Activated T-cell treated with anti-CD3 and anti-CD28 coated beads for 4 hours (primary cell): ENCODE results near the gene RERE.
A peak's percentile ranks its signal among the peaks of the same experiment; 100 is the strongest.

Experiments
- DNase-seq: peaks from one replicate; pipeline ENCODE4 v3.0.0-alpha.2; 2020

RERE gene

GRCh38 chr1:8663090-8663802, 154.2 kb downstream of the RERE start:
- DNase-seq = no peak

- no peak for DNase-seq
These were observed 154.9 kb downstream of the RERE start for GRCh38 chr1:8662380-8663072.

GRCh38 chr1:8661185-8662110, 156.0 kb downstream of the RERE start:
- DNase-seq = peak; percentile 19

DNA sequence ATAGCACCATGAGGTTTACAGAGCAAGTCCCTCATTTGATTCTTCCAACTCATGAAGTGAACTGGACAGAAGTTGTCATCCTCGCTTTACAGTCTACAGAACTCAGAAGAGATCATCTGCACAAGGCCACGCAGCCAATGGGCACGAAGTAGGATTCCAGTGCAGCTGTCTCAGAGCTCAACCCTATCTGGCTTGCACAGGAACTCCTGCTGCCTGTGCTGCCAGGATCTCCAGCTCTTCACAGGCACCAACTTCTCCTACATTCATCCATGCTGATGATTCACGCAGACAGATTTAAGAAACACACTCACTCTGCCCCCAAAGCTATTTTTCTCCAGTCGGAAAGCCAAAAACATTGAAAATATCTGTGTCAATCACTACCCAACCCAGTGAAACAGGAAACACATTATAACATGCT, 157.0 kb downstream of the RERE start:
- DNase-seq = no peak

DNA sequence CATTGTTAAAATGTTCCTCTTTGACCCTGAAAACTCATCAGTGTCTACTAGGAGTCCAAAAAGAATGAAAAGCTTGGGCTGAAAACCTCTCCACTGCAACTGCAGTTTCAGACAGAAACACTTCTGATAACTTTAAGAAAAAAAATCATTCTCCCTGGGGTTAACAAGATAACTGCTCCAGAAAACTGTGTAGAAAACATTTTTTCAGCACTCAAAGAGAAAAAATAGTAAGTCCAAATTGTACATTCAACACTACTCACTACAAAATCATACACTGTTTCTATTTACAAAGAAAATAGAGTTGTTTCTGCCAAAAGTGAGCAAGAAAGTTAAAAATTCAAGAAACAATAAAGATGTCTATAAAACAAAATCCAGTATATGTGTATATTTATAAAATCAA, 157.8 kb downstream of the RERE start:
- DNase-seq = no peak

DNA sequence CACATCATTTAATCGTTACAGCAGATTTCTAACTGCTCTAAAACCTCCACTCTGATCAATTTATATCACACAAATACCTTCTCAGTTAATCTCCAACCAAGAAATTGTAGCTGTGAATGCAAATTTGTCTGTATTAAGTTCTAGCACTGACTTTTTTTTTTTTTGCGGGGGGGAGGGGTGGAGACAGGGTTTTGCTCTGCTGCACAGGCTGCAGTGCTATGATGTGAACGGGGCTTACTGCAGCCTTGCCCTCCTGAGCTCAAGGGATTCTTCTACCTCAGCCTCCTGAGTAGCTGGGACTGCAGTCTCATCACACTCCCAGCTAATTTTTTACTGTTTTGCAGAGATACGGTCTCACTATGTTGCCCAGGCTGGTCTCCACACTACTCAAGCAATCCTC, 163.6 kb downstream of the RERE start:
- DNase-seq = no peak

- no peak for DNase-seq
These were observed 164.9 kb downstream of the RERE start for GRCh38 chr1:8652467-8653046.

DNA sequence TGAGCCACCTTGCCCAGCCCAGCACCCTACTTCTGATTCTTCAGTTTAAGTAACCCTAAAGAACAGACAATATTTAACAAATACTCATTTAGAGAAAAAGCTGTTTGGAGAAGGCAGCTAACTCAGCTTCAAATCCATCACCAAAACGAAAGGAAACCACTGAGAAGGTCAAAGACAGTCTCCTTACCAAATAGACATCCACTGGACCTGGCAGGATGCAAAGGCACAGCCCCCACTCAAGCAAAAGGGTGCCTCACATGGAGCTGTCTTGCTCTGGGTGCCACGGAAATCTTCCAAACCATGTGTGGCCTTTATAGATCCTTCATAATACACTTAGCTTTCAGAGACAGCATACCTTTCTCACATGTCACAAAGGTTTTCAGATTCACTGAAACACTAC, 165.5 kb downstream of the RERE start:
- DNase-seq = no peak

GRCh38 chr1:8651236-8651890, 166.1 kb downstream of the RERE start:
- no peak for DNase-seq

- DNase-seq = no peak
These were observed 167.6 kb downstream of the RERE start for GRCh38 chr1:8649875-8650274.

DNA sequence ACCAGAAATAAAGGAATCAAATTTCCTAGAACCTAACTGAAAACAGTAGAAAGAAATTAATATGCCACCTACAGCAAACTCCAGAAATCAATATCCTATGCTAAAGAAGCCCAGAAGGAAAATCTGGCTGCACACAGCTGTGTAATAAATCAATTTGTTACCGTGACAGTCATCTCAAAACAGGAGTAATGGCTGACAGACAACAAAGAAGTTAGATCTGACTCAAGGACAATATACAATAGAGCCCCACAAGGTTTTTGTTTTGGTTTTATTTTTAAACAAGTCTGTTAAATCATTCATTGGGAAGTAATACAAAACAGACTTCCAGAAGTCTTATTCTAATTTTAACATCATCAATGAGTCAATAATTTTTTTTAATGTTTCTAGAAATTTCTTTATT, 168.4 kb downstream of the RERE start:
- DNase-seq = no peak

- no peak for DNase-seq
These were observed 170.4 kb downstream of the RERE start for GRCh38 chr1:8646996-8647395.

- no peak for DNase-seq
These were observed 171.3 kb downstream of the RERE start for GRCh38 chr1:8646189-8646588.

DNA sequence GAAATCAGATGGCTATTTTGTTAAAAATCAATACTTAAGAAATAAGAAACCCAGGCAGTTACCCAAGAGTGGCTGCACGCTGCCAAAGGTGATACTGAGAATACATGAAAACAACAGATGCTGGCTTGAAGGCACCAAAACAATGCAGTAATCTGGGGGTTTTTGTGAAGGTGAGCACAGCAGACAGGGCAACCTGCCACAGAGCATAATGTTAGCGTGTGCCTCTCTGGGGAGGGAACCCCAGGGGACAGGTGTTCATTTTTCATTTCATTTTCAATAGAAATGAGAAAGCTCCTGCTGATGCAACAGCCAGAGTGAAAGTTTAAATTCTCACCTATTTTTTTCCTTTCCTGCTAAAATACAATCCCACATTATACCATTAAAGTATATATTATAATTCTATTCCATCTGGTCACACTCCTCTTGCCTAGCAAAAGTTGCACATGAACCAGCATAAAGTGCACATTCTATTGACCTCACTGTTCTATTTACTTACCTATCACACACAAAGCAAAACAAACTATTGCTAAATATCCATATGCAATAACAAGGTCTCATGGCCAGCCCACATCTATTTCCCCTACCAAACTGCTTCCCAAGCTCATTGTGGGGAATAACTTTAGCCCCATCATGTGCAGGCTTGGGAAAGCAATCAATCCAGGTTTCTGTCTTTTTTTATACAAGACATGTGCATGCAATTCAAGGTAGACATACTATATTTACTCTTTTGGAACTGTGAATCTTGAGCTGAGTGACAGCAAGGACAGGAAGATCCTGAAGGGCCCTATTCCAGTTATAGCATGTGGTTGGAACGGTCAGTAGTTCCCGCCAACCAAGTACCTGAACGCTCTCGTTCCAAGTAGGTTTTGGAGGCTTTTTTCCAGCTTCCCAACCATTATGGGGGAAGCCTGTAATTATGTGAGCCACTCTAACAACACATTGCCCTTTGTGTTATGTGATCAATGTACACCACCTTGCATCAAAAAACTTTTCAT, 173.6 kb downstream of the RERE start:
- no peak for DNase-seq

- no peak for DNase-seq
These were observed 175.3 kb downstream of the RERE start for GRCh38 chr1:8642114-8642513.

DNA sequence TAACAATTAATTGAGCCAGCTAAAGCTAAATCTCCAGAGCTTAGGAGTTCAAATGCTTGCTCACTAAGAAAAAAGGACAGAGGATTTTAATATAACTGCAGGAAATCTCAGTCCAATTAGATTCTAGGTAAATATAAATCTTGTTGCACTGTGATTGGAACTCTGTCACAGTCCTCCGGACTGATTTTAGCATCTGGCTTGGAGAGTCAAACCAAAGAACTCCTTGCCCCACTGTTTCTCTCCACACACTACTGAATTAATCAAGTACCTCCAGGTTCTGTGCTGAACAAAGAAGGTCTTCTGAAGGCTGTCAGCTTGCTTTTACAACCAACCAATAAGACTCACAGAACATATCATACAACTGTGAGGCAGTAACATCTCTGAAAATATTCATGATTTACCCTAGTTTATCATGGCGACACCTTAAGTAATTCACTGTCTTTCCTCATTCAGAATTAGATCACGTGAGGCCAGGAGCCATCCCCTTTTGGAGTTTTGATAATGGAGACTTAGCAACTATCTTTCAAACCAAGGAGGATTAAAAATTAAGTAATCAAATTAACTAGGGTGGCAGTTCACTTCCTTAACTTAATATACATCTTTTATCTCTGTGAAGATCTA, 176.0 kb downstream of the RERE start:
- no peak for DNase-seq

DNA sequence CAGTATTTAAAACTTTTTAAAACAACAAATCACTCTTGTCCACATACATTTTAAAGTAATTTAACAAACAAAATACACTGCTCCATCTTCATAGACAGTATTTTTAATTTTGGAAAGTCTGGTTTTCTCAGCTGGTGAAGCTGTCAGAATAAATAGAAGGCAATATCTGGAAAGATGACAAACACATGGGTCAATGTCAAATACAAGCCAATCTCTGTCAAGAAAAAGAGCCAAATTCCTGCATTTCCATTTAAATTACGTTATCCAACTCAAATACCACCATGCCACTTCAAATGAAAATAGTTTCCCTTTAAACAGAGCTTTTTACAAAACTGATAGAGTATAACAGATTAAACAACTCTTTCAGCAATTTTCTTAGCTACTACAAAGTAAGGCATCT, 176.5 kb downstream of the RERE start:
- DNase-seq = no peak

DNA sequence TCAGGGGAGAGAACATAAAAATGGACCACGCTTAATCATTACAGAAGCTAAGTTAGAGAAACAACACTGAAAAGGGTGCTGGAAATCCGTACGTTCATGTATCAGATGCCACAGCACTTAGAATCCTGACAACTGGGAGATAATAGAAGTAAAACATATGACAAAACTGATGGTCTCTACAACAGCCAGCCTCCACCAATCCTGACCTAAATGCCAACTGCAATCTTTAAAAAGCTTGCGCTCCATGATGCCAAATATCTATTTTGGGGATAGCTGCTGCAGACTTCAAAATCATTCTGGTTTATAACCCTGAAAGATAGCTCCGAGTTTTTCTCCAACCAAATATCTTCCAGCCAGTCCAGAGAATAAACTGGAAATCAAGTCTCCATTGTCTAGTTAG, 178.3 kb downstream of the RERE start:
- DNase-seq = no peak

DNA sequence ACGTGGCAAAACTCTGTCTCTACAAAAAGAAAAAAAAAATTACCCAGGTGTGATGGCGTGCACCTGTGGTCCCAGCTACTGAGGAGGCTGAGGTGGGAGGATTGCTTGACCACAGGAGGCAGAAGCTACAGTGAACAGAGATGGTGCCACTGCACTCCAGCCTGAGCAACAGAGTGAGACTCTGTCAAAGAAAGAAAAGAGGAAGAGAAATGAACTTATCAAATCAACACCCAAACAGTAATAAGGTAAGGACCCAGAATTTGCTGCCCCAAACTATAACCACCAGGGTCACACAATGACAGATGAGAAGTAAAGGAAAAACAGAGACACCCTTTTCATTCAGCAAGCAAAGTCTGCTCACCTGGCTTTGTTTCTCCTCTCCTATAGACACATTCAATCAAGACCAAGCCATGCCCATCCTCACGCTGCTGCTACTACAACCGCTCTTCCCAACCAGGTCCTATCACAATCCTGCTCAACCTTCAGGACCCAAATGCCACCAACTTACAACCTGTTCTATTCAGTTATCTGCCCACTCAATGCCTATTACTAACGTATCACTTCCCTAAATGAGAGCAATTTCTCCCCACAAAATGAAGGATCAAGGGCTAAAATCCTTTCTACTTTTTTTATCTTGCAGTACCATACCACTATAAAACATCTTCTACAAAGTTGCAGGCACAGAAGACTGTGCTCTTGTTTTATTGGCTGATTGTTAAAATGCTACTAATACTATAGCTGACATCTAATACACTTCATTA, 183.5 kb downstream of the RERE start:
- no peak for DNase-seq

GRCh38 chr1:8632102-8632501, 185.3 kb downstream of the RERE start:
- DNase-seq = no peak
